Endothelial cell of umbilical vein (primary cell): ENCODE results near the gene PDE7B. TPM values are rescaled to one million over a fixed set of nuclear protein-coding genes. Genes with fewer than 3 reads are reported as not detected.
"Not testable (repeated sequence)": the region's sequence is repeated elsewhere in the genome, so short reads cannot be mapped to it uniquely, and the experiment has no call there.

Experiments used
- BruUV-seq: library from RNA; stranded (reverse); fragments of 400-500 nt; replicated peaks from 2 replicates; lab custom pipeline; 2021; lab: Mats Ljungman, UMichigan
- CTCF ChIA-PET: fragments of 300-600, 350-600 bp; sonication (Branson Sonifier 250); formaldehyde crosslinking; loops from one replicate; lab custom pipeline; 2021; ENCODE audit warnings: antibody characterized with exemption, inconsistent platforms; lab: Charles Lee
- POLR2A ChIA-PET: fragments of 300-600, 350-600 bp; sonication (Branson Sonifier 250); formaldehyde crosslinking; loops from one replicate; lab custom pipeline; 2021; ENCODE audit warnings: antibody characterized with exemption, inconsistent platforms; lab: Charles Lee
- DNase-seq: peaks from one replicate; pipeline ENCODE4 v3.0.0-alpha.2; 2011; ENCODE audit warnings: low read depth, low spot score
- FAIRE-seq: peaks from 2 replicates; lab custom pipeline; 2011; peaks lifted over from hg19 to GRCh38; lab: Jason Lieb, UNC
- H2AFZ ChIP-seq: 2 replicates; pipeline ENCODE4 v1.6.0; 2012; ENCODE audit warnings: low read depth, low read length, control low read depth, inconsistent platforms
- H3K27ac ChIP-seq: 2 replicates; pipeline ENCODE4 v1.5.1; 2011; ENCODE audit warnings: low read depth, mild to moderate bottlenecking, control low read depth, low read length, moderate library complexity; ENCODE audit not compliant: insufficient read depth
- H3K27me3 ChIP-seq, 2 experiments: 2 replicates each; pipeline versions ENCODE4 v1.6.0 to v1.6.1; 2011; ENCODE audit warnings: low read length in 2 of 2, mixed read lengths in 1 of 2; ENCODE audit not compliant: control insufficient read depth in 2 of 2, insufficient read depth in 2 of 2
- H3K36me3 ChIP-seq, 2 experiments: 2 replicates in 1 of 2; 3 replicates in 1 of 2; pipeline ENCODE4 v1.5.1; 2011; ENCODE audit warnings: low read length in 2 of 2, mild to moderate bottlenecking in 1 of 2, moderate library complexity in 1 of 2; ENCODE audit not compliant: control insufficient read depth in 2 of 2, insufficient read depth in 2 of 2; ENCODE audit errors: extremely low read depth in 1 of 2
- H3K4me1 ChIP-seq: 3 replicates; pipeline ENCODE4 v1.5.1; 2011; ENCODE audit warnings: mild to moderate bottlenecking, low read length; ENCODE audit not compliant: control insufficient read depth, insufficient read depth; ENCODE audit errors: extremely low read depth
- H3K4me2 ChIP-seq: 2 replicates; pipeline ENCODE4 v1.6.1; 2011; ENCODE audit warnings: low read length, control low read depth, mixed read lengths; ENCODE audit not compliant: insufficient read depth
- H3K4me3 ChIP-seq, 3 experiments: fragments of 200-600 bp in 1 of 3; sonication (generic), shearing (Covaris generic) in 1 of 3; replicated peaks in 1 of 3; 2 replicates each; pipeline ENCODE4 v1.5.1; 2011 to 2016; ENCODE audit warnings: control low read depth in 3 of 3, low read length in 3 of 3, mild to moderate bottlenecking in 2 of 3, inconsistent platforms in 1 of 3, low read depth in 1 of 3, moderate library complexity in 1 of 3; ENCODE audit not compliant: insufficient read depth in 1 of 3
- H3K79me2 ChIP-seq: 2 replicates; pipeline ENCODE4 v1.6.0; 2012; ENCODE audit warnings: low read length, inconsistent platforms; ENCODE audit not compliant: control insufficient read depth, insufficient read depth
- H3K9ac ChIP-seq: replicated peaks from 2 replicates; pipeline ENCODE3; 2011; ENCODE audit warnings: low read length, control low read depth; ENCODE audit not compliant: insufficient read depth; ENCODE audit errors: extremely low read depth
- H3K9me1 ChIP-seq: replicated peaks from 3 replicates; pipeline ENCODE4 v1.6.0; 2011; ENCODE audit warnings: mild to moderate bottlenecking, low read length; ENCODE audit not compliant: control insufficient read depth, insufficient read depth; ENCODE audit errors: extremely low read depth
- H3K9me3 ChIP-seq: replicated peaks from 2 replicates; pipeline ENCODE4 v1.5.1; 2012; ENCODE audit warnings: low read length, inconsistent platforms; ENCODE audit not compliant: control insufficient read depth, insufficient read depth
- H4K20me1 ChIP-seq: replicated peaks from 2 replicates; pipeline ENCODE3; 2011; ENCODE audit warnings: mild to moderate bottlenecking, low read length; ENCODE audit not compliant: control insufficient read depth, insufficient read depth; ENCODE audit errors: extremely low read depth
- EZH2 ChIP-seq: IDR thresholded peaks from 2 replicates; pipeline ENCODE4 v1.6.1; 2012; ENCODE audit warnings: borderline replicate concordance, low read depth, mild to moderate bottlenecking, moderate library complexity, low read length, inconsistent platforms; ENCODE audit not compliant: severe bottlenecking
- FOS ChIP-seq: IDR thresholded peaks from 2 replicates; pipeline ENCODE4 v1.6.1; 2011; ENCODE audit warnings: mild to moderate bottlenecking, low read length, moderate library complexity, borderline replicate concordance; ENCODE audit not compliant: insufficient read depth
- GATA2 ChIP-seq: IDR thresholded peaks from 2 replicates; pipeline ENCODE4 v1.7.0; 2011; ENCODE audit warnings: low read depth, mild to moderate bottlenecking, moderate library complexity, mixed read lengths, low read length; ENCODE audit not compliant: insufficient read length, insufficient read depth
- JUN ChIP-seq: IDR thresholded peaks from 2 replicates; pipeline ENCODE4 v1.6.1; 2011; ENCODE audit warnings: borderline replicate concordance, low read depth; ENCODE audit not compliant: insufficient read length, insufficient read depth
- MAX ChIP-seq: IDR thresholded peaks from 2 replicates; pipeline ENCODE4 v1.6.1; 2011; ENCODE audit not compliant: insufficient read depth, insufficient read length
- MYC ChIP-seq: IDR thresholded peaks from one replicate; pipeline ENCODE4 v1.6.1; 2011; ENCODE audit warnings: mild to moderate bottlenecking, low read depth, low read length
- POLR2A ChIP-seq: IDR thresholded peaks from 2 replicates; pipeline ENCODE4 v1.6.1; 2012; ENCODE audit warnings: low read depth, mild to moderate bottlenecking, control low read depth, low read length
- POLR2AphosphoS5 ChIP-seq: IDR thresholded peaks from 2 replicates; pipeline ENCODE4 v1.6.1; 2012; ENCODE audit warnings: low read depth, mild to moderate bottlenecking, control low read depth, low read length, moderate library complexity; ENCODE audit not compliant: insufficient read depth
- dilution Hi-C: fragments of 300-500 bp; cut with MboI; formaldehyde crosslinking; loops from one replicate; pipeline ENCODE4 v1.15.0; 2019; ENCODE audit warnings: low sequenced_read_pairs; ENCODE audit not compliant: extremely low pct_ligation_motif_present
- intact Hi-C: fragments of 100-400 bp; cut with micrococcal nuclease; formaldehyde crosslinking; loops from one replicate; pipeline ENCODE4 v1.10.0; 2022
- polyA plus RNA-seq, 4 experiments: library from polyadenylated mRNA; depleted of rRNA in 3 of 4; stranded (reverse) in 3 of 4; unstranded in 1 of 4; fragments of >200 nt; gene quantifications; 2 replicates each; pipeline versions ENCODE4 v1.2.1 to v1.2.3, GENCODE V29; 2011 to 2012; ENCODE audit warnings: missing spikeins in 1 of 4
- total RNA-seq: library from RNA; stranded (reverse); gene quantifications from 2 replicates; pipeline ENCODE4 v1.2.3, GENCODE V29; 2021
- TF ChIP-seq, protein P1 (sequence below), 2 donors: IDR thresholded peaks; 1 replicate in 1 of 2; 2 replicates in 1 of 2; pipeline ENCODE4 v1.5.1; 2011; ENCODE audit warnings: low read length in 2 of 2, mild to moderate bottlenecking in 2 of 2, moderate library complexity in 2 of 2, control low read depth in 1 of 2, inconsistent platforms in 1 of 2, low read depth in 1 of 2; ENCODE audit not compliant: insufficient read depth in 1 of 2; ENCODE audit errors: extremely low read depth in 1 of 2

Gene PDE7B
- total and polyA plus RNA-seq, 2 donors (not counting 3 experiments of a cell fraction or from before 2014, with no cell fraction given): 20.6 to 25.1 TPM

DNA sequence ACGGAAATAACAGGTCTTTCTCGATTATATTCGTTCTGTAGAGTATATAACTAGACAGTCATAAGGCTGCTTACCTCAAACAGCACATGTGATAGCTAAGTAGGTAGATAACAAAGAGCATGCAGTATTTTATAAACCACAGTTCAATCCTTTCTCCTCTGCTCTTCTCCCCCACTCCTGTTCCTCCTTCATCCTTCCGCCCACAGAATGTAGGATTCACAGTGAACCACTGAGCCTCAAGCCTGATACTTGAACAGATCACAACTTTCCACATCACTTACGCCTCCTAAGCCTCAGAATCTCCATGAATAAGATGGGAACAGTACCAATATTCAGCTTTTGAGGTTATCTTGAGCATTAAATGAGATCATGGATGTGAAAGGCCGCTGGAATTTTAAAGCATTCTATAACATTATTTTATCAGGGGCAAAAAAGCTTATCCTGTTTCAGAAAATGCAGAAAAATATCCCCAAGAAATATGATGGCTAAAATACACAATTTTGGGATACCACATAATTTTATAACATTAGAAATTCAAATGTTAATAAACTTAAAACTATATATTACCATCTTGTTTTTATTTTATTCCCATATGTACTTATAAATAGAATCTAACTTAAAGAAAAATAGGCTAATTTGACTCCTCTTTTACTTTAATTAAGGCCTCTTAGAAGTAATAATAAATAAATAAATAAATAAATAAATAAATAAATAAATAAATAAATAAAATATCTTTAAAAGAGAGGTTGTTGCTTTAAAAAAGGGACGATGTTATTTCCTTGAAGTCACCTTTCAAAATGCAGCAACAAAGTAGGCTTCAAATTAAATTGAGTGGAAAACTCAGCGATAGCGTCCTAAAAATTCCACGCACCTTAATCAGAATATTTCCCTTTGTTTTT, 365.3 kb downstream of the PDE7B start:
- intact Hi-C loops (no loop called here), dilution Hi-C loops (no loop called here)
- Histone ChIP-seq H2AFZ (no peak overlapping the region), H3K4me3 (no peak overlapping the region), H3K27me3 (no peaks in the 10 kb centered on the region), H3K27ac (no peak overlapping the region), H3K4me2 (no peak overlapping the region), H3K4me1 (no peaks in the 10 kb centered on the region), H3K79me2 (no peaks in the 10 kb centered on the region), H3K36me3 (no peaks in the 10 kb centered on the region), H4K20me1 (no peaks in the 10 kb centered on the region), H3K9me1 (no peaks in the 10 kb centered on the region), H3K9me3 (no peaks in the 10 kb centered on the region), H3K9ac (no peak overlapping the region)
- POLR2A ChIA-PET: no interaction called here
- no peak for FAIRE-seq
- DNase-seq: no peak
- TF ChIP-seq EZH2 (no peak), MAX (no peak), GATA2 (no peak), POLR2A (no peak), FOS (no peak), MYC (no peak), POLR2AphosphoS5 (no peak), JUN (no peak)
- TF ChIP-seq, protein P1, sequence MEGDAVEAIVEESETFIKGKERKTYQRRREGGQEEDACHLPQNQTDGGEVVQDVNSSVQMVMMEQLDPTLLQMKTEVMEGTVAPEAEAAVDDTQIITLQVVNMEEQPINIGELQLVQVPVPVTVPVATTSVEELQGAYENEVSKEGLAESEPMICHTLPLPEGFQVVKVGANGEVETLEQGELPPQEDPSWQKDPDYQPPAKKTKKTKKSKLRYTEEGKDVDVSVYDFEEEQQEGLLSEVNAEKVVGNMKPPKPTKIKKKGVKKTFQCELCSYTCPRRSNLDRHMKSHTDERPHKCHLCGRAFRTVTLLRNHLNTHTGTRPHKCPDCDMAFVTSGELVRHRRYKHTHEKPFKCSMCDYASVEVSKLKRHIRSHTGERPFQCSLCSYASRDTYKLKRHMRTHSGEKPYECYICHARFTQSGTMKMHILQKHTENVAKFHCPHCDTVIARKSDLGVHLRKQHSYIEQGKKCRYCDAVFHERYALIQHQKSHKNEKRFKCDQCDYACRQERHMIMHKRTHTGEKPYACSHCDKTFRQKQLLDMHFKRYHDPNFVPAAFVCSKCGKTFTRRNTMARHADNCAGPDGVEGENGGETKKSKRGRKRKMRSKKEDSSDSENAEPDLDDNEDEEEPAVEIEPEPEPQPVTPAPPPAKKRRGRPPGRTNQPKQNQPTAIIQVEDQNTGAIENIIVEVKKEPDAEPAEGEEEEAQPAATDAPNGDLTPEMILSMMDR (IDR thresholded peaks at IDR 0.05; ENCODE audit: extremely low read depth in 1 of 2, insufficient read depth in 1 of 2, low read depth in 1 of 2, low read length in 2 of 2): no peak
- no TSS peak for BruUV-seq
- CTCF ChIA-PET: interaction anchor here (1.2 kb wide), 1 partner anchor 13 kb away, joined by 4 read pairs; no protein-coding TSS in a partner anchor

GRCh38 chr6:136224974-136225373, 373.5 kb downstream of the PDE7B start:
- BruUV-seq: TSS peak; percentile 41
- dilution Hi-C loops, FAIRE-seq: not testable (repeated sequence)

More at GRCh38 chr6:136224974-136225373, 373.5 kb downstream of the PDE7B start:
- H3K79me2 ChIP-seq, H3K9me1 ChIP-seq, H3K36me3 ChIP-seq, H3K4me3 ChIP-seq, H3K27me3 ChIP-seq, POLR2A ChIA-PET, H3K9ac ChIP-seq, H3K4me2 ChIP-seq, H2AFZ ChIP-seq, DNase-seq, H3K4me1 ChIP-seq, H4K20me1 ChIP-seq, H3K9me3 ChIP-seq, H3K27ac ChIP-seq: not testable (repeated sequence)
- intact Hi-C loops: loop anchor here (1.0 kb wide), 1 partner anchor 374 kb away; the partner anchor contains the start of gene PDE7B
- CTCF ChIA-PET: interaction anchor here (1.3 kb wide), 1 partner anchor 93 kb away, joined by 3 read pairs; no protein-coding TSS in a partner anchor
